Left lung (tissue), 10 donors: ENCODE results near the gene CD14. TPM values are rescaled to one million over a fixed set of nuclear protein-coding genes. Genes with fewer than 3 reads are reported as not detected.
"Not testable (repeated sequence)": the region's sequence is repeated elsewhere in the genome, so short reads cannot be mapped to it uniquely, and the experiment has no call there.

Experiments
- ATAC-seq: fragments of 200-7000 bp; cut with Tn5 transposase; one replicate; pipeline ENCODE4 v1.9.1; 2020; ENCODE audit warnings: moderate library complexity
- DNase-seq, 4 donors: peaks; one replicate each; pipeline ENCODE4 v3.0.0-alpha.2; 2013 to 2020
- H3K27ac ChIP-seq, 2 donors: fragments of 200-600 bp; sonication (generic) in 1 of 2; one replicate each; pipeline versions ENCODE4 v1.5.0 to v1.8.0; 2020 to 2021
- H3K27me3 ChIP-seq, 2 donors: fragments of 200-600 bp; sonication (generic) in 1 of 2; one replicate each; pipeline versions ENCODE4 v1.5.0 to v1.8.0; 2020 to 2021
- H3K36me3 ChIP-seq, 2 donors: fragments of 200-600 bp; sonication (generic) in 1 of 2; one replicate each; pipeline versions ENCODE4 v1.5.0 to v1.8.0; 2020 to 2021
- H3K4me1 ChIP-seq, 2 donors: fragments of 200-600 bp; one replicate each; pipeline ENCODE4 v1.8.0; 2021
- H3K4me3 ChIP-seq, 2 donors: fragments of 200-600 bp; sonication (generic) in 1 of 2; one replicate each; pipeline versions ENCODE4 v1.5.0 to v1.8.0; 2020 to 2021; ENCODE audit warnings: mild to moderate bottlenecking in 1 of 2
- H3K9me3 ChIP-seq, 2 donors: fragments of 200-600 bp; sonication (generic) in 1 of 2; one replicate each; pipeline versions ENCODE4 v1.5.0 to v1.8.0; 2020 to 2021
- CTCF ChIP-seq, 2 donors: fragments of 200-600 bp; sonication (generic) in 1 of 2; IDR thresholded peaks; one replicate each; pipeline versions ENCODE4 v1.5.0 to v1.8.0; 2021; ENCODE audit warnings: antibody characterized with exemption in 2 of 2
- intact Hi-C, 2 donors: fragments of 100-400 bp; cut with DNase I; formaldehyde crosslinking; loops; one replicate each; pipeline versions ENCODE4 v1.11.2 to v1.14.2; 2022
- polyA plus RNA-seq, 6 donors: library from polyadenylated mRNA; unstranded; fragments of 120-200 nt; gene quantifications; one replicate each; pipeline ENCODE4 v1.2.1, GENCODE V29; 2013; ENCODE audit not compliant: insufficient read length in 6 of 6
- total RNA-seq, 2 donors: library from RNA; stranded (reverse); fragmentation: NEBNext Ultra II Directional; extraction: Animal tissue kit (Norgen Biotek cat#: 25700); gene quantifications; one replicate each; pipeline ENCODE4 v1.2.1, GENCODE V29; 2021
- donor health status: DM: no; HTN: yes; CAD: no.
- donor health status: DM: no; HTN: no; CAD: no.

CD14 gene
- total and polyA plus RNA-seq, 8 donors: 11.1 to 252 (median 19.9) TPM

- intact Hi-C loops: loop anchor here in 1 of 2 donors (10.0 kb wide), 1 partner anchor 57 kb away; no protein-coding TSS in a partner anchor
- H3K9me3 ChIP-seq: peaks cover 0 to 5% of the 10 kb centered on the region in 2 donors
- peak overlapping the region; percentile 40 to 64 for H3K4me3 ChIP-seq
- H3K4me1 ChIP-seq: peaks cover 4 to 54% of the 10 kb centered on the region in 2 donors
- TF ChIP-seq CTCF (IDR thresholded peaks at IDR 0.05): no peak
- DNase-seq (peak in 1 of 4 donors; percentile 86), ATAC-seq (peak; percentile 71)
- no peaks in the 10 kb centered on the region for H3K27me3 ChIP-seq
- no peaks in the 10 kb centered on the region for H3K36me3 ChIP-seq
- peak overlapping the region; percentile 82 to 94 for H3K27ac ChIP-seq
These were observed 1.1 kb downstream of the CD14 start for GRCh38 chr5:140631831-140632365.

- peak overlapping the region; percentile 82 to 94 for H3K27ac ChIP-seq
- no peaks in the 10 kb centered on the region for H3K27me3 ChIP-seq
- H3K4me3 ChIP-seq: peak overlapping the region; percentile 40 to 64
- H3K36me3 ChIP-seq: no peaks in the 10 kb centered on the region
- DNase-seq (no peak), ATAC-seq (no peak)
- peaks cover 0 to 5% of the 10 kb centered on the region in 2 donors for H3K9me3 ChIP-seq
- H3K4me1 ChIP-seq: peaks cover 4 to 54% of the 10 kb centered on the region in 2 donors
- intact Hi-C loops: loop anchor here in 1 of 2 donors (10.0 kb wide), 1 partner anchor 56 kb away; no protein-coding TSS in a partner anchor
- TF ChIP-seq CTCF (IDR thresholded peaks at IDR 0.05): no peak
These were observed 1.9 kb downstream of the CD14 start for GRCh38 chr5:140631036-140631417.

GRCh38 chr5:140630292-140631035, 2.5 kb downstream of the CD14 start:
- Histone ChIP-seq H3K4me1 (peaks cover 4 to 54% of the 10 kb centered on the region in 2 donors), H3K9me3 (peaks cover 0 to 5% of the 10 kb centered on the region in 2 donors), H3K36me3 (no peaks in the 10 kb centered on the region), H3K4me3 (peak overlapping the region in 1 of 2 donors; percentile 64), H3K27ac (peak overlapping the region; percentile 82 to 94), H3K27me3 (no peaks in the 10 kb centered on the region)
- intact Hi-C loops: loop anchor here in 1 of 2 donors (10.0 kb wide), 1 partner anchor 56 kb away; no protein-coding TSS in a partner anchor
- DNase-seq (peak in 1 of 4 donors; percentile 38), ATAC-seq (no peak)
- TF ChIP-seq CTCF (IDR thresholded peaks at IDR 0.05): no peak

GRCh38 chr5:140628711-140629110, 4.3 kb downstream of the CD14 start:
- DNase-seq: no peak
- H3K27me3 ChIP-seq: no peaks in the 10 kb centered on the region
- H3K36me3 ChIP-seq: no peaks in the 10 kb centered on the region
- no peak for ATAC-seq
- peaks cover 0 to 5% of the 10 kb centered on the region in 2 donors for H3K9me3 ChIP-seq
- no peak overlapping the region for H3K4me3 ChIP-seq
- intact Hi-C loops: no loop called here
- peaks cover 4 to 38% of the 10 kb centered on the region in 2 donors for H3K4me1 ChIP-seq
- TF ChIP-seq CTCF (IDR thresholded peaks at IDR 0.05): no peak
- no peak overlapping the region for H3K27ac ChIP-seq

- Histone ChIP-seq H3K4me3 (no peak overlapping the region), H3K27me3 (no peaks in the 10 kb centered on the region), H3K27ac (no peak overlapping the region), H3K4me1 (peaks cover 4 to 31% of the 10 kb centered on the region in 2 donors), H3K36me3 (no peaks in the 10 kb centered on the region), H3K9me3 (peaks cover 0 to 5% of the 10 kb centered on the region in 2 donors)
- DNase-seq (no peak), ATAC-seq (no peak)
- no peak for TF ChIP-seq CTCF (IDR thresholded peaks at IDR 0.05)
- intact Hi-C loops: no loop called here
These were observed 5.0 kb downstream of the CD14 start for GRCh38 chr5:140627972-140628371.

GRCh38 chr5:140624886-140625285, 8.1 kb downstream of the CD14 start:
- H3K4me1 ChIP-seq: peaks cover 0 to 15% of the 10 kb centered on the region in 2 donors
- DNase-seq, H3K27ac ChIP-seq, H3K36me3 ChIP-seq, ATAC-seq, H3K9me3 ChIP-seq, H3K4me3 ChIP-seq, intact Hi-C loops, H3K27me3 ChIP-seq: not testable (repeated sequence)

GRCh38 chr5:140623061-140623460, 9.9 kb downstream of the CD14 start:
- H3K9me3 ChIP-seq, ATAC-seq, H3K27ac ChIP-seq, H3K36me3 ChIP-seq, H3K4me3 ChIP-seq, H3K27me3 ChIP-seq, H3K4me1 ChIP-seq, intact Hi-C loops, DNase-seq: not testable (repeated sequence)
